Endothelial cell of umbilical vein (primary cell): ENCODE measurements around the gene CPTP. TPM values are rescaled to one million over a fixed set of nuclear protein-coding genes. Genes with fewer than 3 reads are reported as not detected.

ENCODE experiments used
- BruUV-seq: library from RNA; stranded (reverse); fragments of 400-500 nt; replicated peaks from 2 replicates; lab custom pipeline; 2021; lab: Mats Ljungman, UMichigan
- CTCF ChIA-PET: fragments of 300-600, 350-600 bp; sonication (Branson Sonifier 250); formaldehyde crosslinking; loops from one replicate; lab custom pipeline; 2021; ENCODE audit warnings: antibody characterized with exemption, inconsistent platforms; lab: Charles Lee
- POLR2A ChIA-PET: fragments of 300-600, 350-600 bp; sonication (Branson Sonifier 250); formaldehyde crosslinking; loops from one replicate; lab custom pipeline; 2021; ENCODE audit warnings: antibody characterized with exemption, inconsistent platforms; lab: Charles Lee
- DNase-seq: peaks from one replicate; pipeline ENCODE4 v3.0.0-alpha.2; 2011; ENCODE audit warnings: low read depth, low spot score
- FAIRE-seq: peaks from 2 replicates; lab custom pipeline; 2011; peaks lifted over from hg19 to GRCh38; lab: Jason Lieb, UNC
- H2AFZ ChIP-seq: 2 replicates; pipeline ENCODE4 v1.6.0; 2012; ENCODE audit warnings: low read depth, low read length, control low read depth, inconsistent platforms
- H3K27ac ChIP-seq: 2 replicates; pipeline ENCODE4 v1.5.1; 2011; ENCODE audit warnings: low read depth, mild to moderate bottlenecking, control low read depth, low read length, moderate library complexity; ENCODE audit not compliant: insufficient read depth
- H3K27me3 ChIP-seq, 2 experiments: 2 replicates each; pipeline versions ENCODE4 v1.6.0 to v1.6.1; 2011; ENCODE audit warnings: low read length in 2 of 2, mixed read lengths in 1 of 2; ENCODE audit not compliant: control insufficient read depth in 2 of 2, insufficient read depth in 2 of 2
- H3K36me3 ChIP-seq, 2 experiments: 2 replicates in 1 of 2; 3 replicates in 1 of 2; pipeline ENCODE4 v1.5.1; 2011; ENCODE audit warnings: low read length in 2 of 2, mild to moderate bottlenecking in 1 of 2, moderate library complexity in 1 of 2; ENCODE audit not compliant: control insufficient read depth in 2 of 2, insufficient read depth in 2 of 2; ENCODE audit errors: extremely low read depth in 1 of 2
- H3K4me1 ChIP-seq: 3 replicates; pipeline ENCODE4 v1.5.1; 2011; ENCODE audit warnings: mild to moderate bottlenecking, low read length; ENCODE audit not compliant: control insufficient read depth, insufficient read depth; ENCODE audit errors: extremely low read depth
- H3K4me2 ChIP-seq: 2 replicates; pipeline ENCODE4 v1.6.1; 2011; ENCODE audit warnings: low read length, control low read depth, mixed read lengths; ENCODE audit not compliant: insufficient read depth
- H3K4me3 ChIP-seq, 3 experiments: fragments of 200-600 bp in 1 of 3; sonication (generic), shearing (Covaris generic) in 1 of 3; replicated peaks in 1 of 3; 2 replicates each; pipeline ENCODE4 v1.5.1; 2011 to 2016; ENCODE audit warnings: control low read depth in 3 of 3, low read length in 3 of 3, mild to moderate bottlenecking in 2 of 3, inconsistent platforms in 1 of 3, low read depth in 1 of 3, moderate library complexity in 1 of 3; ENCODE audit not compliant: insufficient read depth in 1 of 3
- H3K79me2 ChIP-seq: 2 replicates; pipeline ENCODE4 v1.6.0; 2012; ENCODE audit warnings: low read length, inconsistent platforms; ENCODE audit not compliant: control insufficient read depth, insufficient read depth
- H3K9ac ChIP-seq: replicated peaks from 2 replicates; pipeline ENCODE3; 2011; ENCODE audit warnings: low read length, control low read depth; ENCODE audit not compliant: insufficient read depth; ENCODE audit errors: extremely low read depth
- H3K9me1 ChIP-seq: replicated peaks from 3 replicates; pipeline ENCODE4 v1.6.0; 2011; ENCODE audit warnings: mild to moderate bottlenecking, low read length; ENCODE audit not compliant: control insufficient read depth, insufficient read depth; ENCODE audit errors: extremely low read depth
- H3K9me3 ChIP-seq: replicated peaks from 2 replicates; pipeline ENCODE4 v1.5.1; 2012; ENCODE audit warnings: low read length, inconsistent platforms; ENCODE audit not compliant: control insufficient read depth, insufficient read depth
- H4K20me1 ChIP-seq: replicated peaks from 2 replicates; pipeline ENCODE3; 2011; ENCODE audit warnings: mild to moderate bottlenecking, low read length; ENCODE audit not compliant: control insufficient read depth, insufficient read depth; ENCODE audit errors: extremely low read depth
- CTCF ChIP-seq, 2 donors: IDR thresholded peaks; 1 replicate in 1 of 2; 2 replicates in 1 of 2; pipeline ENCODE4 v1.5.1; 2011; ENCODE audit warnings: low read length in 2 of 2, mild to moderate bottlenecking in 2 of 2, moderate library complexity in 2 of 2, control low read depth in 1 of 2, inconsistent platforms in 1 of 2, low read depth in 1 of 2; ENCODE audit not compliant: insufficient read depth in 1 of 2; ENCODE audit errors: extremely low read depth in 1 of 2
- EZH2 ChIP-seq: IDR thresholded peaks from 2 replicates; pipeline ENCODE4 v1.6.1; 2012; ENCODE audit warnings: borderline replicate concordance, low read depth, mild to moderate bottlenecking, moderate library complexity, low read length, inconsistent platforms; ENCODE audit not compliant: severe bottlenecking
- FOS ChIP-seq: IDR thresholded peaks from 2 replicates; pipeline ENCODE4 v1.6.1; 2011; ENCODE audit warnings: mild to moderate bottlenecking, low read length, moderate library complexity, borderline replicate concordance; ENCODE audit not compliant: insufficient read depth
- GATA2 ChIP-seq: IDR thresholded peaks from 2 replicates; pipeline ENCODE4 v1.7.0; 2011; ENCODE audit warnings: low read depth, mild to moderate bottlenecking, moderate library complexity, mixed read lengths, low read length; ENCODE audit not compliant: insufficient read length, insufficient read depth
- JUN ChIP-seq: IDR thresholded peaks from 2 replicates; pipeline ENCODE4 v1.6.1; 2011; ENCODE audit warnings: borderline replicate concordance, low read depth; ENCODE audit not compliant: insufficient read length, insufficient read depth
- MAX ChIP-seq: IDR thresholded peaks from 2 replicates; pipeline ENCODE4 v1.6.1; 2011; ENCODE audit not compliant: insufficient read depth, insufficient read length
- MYC ChIP-seq: IDR thresholded peaks from one replicate; pipeline ENCODE4 v1.6.1; 2011; ENCODE audit warnings: mild to moderate bottlenecking, low read depth, low read length
- POLR2A ChIP-seq: IDR thresholded peaks from 2 replicates; pipeline ENCODE4 v1.6.1; 2012; ENCODE audit warnings: low read depth, mild to moderate bottlenecking, control low read depth, low read length
- POLR2AphosphoS5 ChIP-seq: IDR thresholded peaks from 2 replicates; pipeline ENCODE4 v1.6.1; 2012; ENCODE audit warnings: low read depth, mild to moderate bottlenecking, control low read depth, low read length, moderate library complexity; ENCODE audit not compliant: insufficient read depth
- dilution Hi-C: fragments of 300-500 bp; cut with MboI; formaldehyde crosslinking; loops from one replicate; pipeline ENCODE4 v1.15.0; 2019; ENCODE audit warnings: low sequenced_read_pairs; ENCODE audit not compliant: extremely low pct_ligation_motif_present
- intact Hi-C: fragments of 100-400 bp; cut with micrococcal nuclease; formaldehyde crosslinking; loops from one replicate; pipeline ENCODE4 v1.10.0; 2022
- polyA plus RNA-seq, 4 experiments: library from polyadenylated mRNA; depleted of rRNA in 3 of 4; stranded (reverse) in 3 of 4; unstranded in 1 of 4; fragments of >200 nt; gene quantifications; 2 replicates each; pipeline versions ENCODE4 v1.2.1 to v1.2.3, GENCODE V29; 2011 to 2012; ENCODE audit warnings: missing spikeins in 1 of 4
- total RNA-seq: library from RNA; stranded (reverse); gene quantifications from 2 replicates; pipeline ENCODE4 v1.2.3, GENCODE V29; 2021

The CPTP gene
- total and polyA plus RNA-seq, 2 donors (not counting 3 experiments of a cell fraction or from before 2014, with no cell fraction given): 20.9 to 29.5 TPM

GRCh38 chr1:1353389-1354151 is 29.0 kb downstream of the CPTP start:
- Histone ChIP-seq H3K79me2 (peaks cover 3% of the 10 kb centered on the region), H3K9me3 (no peaks in the 10 kb centered on the region), H3K36me3 (no peaks in the 10 kb centered on the region), H4K20me1 (no peaks in the 10 kb centered on the region), H3K4me2 (no peak overlapping the region), H3K27me3 (peaks cover 11 to 23% of the 10 kb centered on the region in 2 experiments), H3K9me1 (no peaks in the 10 kb centered on the region), H3K4me3 (no peak overlapping the region), H2AFZ (no peak overlapping the region), H3K9ac (no peak overlapping the region), H3K27ac (no peak overlapping the region), H3K4me1 (no peaks in the 10 kb centered on the region)
- ChIA-PET POLR2A (no interaction called here), CTCF (interaction anchor here (1.1 kb wide), 1 partner anchor 18 kb away, joined by 3 read pairs; no protein-coding TSS in a partner anchor)
- intact Hi-C loops: no loop called here
- FAIRE-seq: no peak
- no TSS peak for BruUV-seq
- DNase-seq: no peak
- dilution Hi-C loops: no loop called here
- no peak for TF ChIP-seq MAX
- no peak for TF ChIP-seq EZH2
- no peak for TF ChIP-seq JUN
- TF ChIP-seq CTCF (IDR thresholded peaks at IDR 0.05; ENCODE audit: extremely low read depth in 1 of 2, insufficient read depth in 1 of 2, low read depth in 1 of 2, low read length in 2 of 2): no peak
- no peak for TF ChIP-seq FOS
- TF ChIP-seq POLR2AphosphoS5: no peak
- TF ChIP-seq MYC: no peak
- no peak for TF ChIP-seq GATA2
- TF ChIP-seq POLR2A: no peak
